ENCODE measurements around the gene ZBTB24.

Gene ZBTB24

DNA sequence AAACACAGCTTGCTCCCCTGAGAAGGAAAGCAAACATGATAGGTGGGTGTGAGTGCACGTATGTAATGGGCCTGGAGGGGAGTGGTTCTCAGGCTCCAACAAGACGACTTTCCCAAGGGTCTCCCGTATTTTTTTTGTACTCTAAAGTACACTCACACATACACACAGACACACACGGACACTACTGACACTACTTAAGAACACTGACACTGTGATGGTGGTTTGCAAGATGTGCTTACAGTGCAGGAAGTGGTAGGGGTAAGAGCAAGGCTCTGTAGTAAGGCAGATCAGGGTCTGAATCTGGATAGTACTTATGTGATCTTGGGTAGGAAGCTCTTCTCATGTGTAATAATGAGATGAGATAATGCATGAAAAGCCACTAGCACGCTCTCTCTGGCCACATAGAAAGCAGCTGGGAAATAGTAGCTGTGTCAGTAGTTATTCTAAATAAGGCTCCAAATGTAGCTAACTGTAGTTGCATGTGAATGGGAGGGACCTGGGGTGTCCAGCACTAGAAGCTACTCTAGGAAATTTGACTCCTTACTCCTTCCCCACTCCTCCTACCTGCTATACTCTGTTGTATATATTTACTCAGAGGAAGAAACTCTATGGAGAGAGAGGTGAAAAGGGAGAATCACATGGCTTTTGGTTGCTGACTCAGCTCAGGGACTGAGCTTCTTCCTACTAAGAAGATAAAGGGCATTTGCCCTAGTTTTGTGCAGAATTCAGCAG is 8.4 kb upstream of the ZBTB24 start:
- ChIA-PET POLR2A (ENCODE audit: low non-redundant PET) (no interaction called here), CTCF (interaction anchor here (0.6 kb wide), 1 partner anchor 108 kb away, joined by 5 read pairs; no protein-coding TSS in a partner anchor)
- no peak for DNase-seq (ENCODE audit: low spot score)
- TF ChIP-seq CTCF (conservative IDR thresholded peaks at IDR 0.05; ENCODE audit: low read depth): no peak
- H3K27ac ChIP-seq: no peak overlapping the region

- TF ChIP-seq CTCF (conservative IDR thresholded peaks at IDR 0.05; ENCODE audit: low read depth): no peak
- no peak for DNase-seq (ENCODE audit: low spot score)
- no peak overlapping the region for H3K27ac ChIP-seq
- ChIA-PET CTCF (interaction anchor here (0.6 kb wide), 1 partner anchor 108 kb away, joined by 5 read pairs; no protein-coding TSS in a partner anchor), POLR2A (ENCODE audit: low non-redundant PET) (no interaction called here)
Observed at GRCh38 chr6:109490713-109491112, 7.7 kb upstream of the ZBTB24 start.

DNA sequence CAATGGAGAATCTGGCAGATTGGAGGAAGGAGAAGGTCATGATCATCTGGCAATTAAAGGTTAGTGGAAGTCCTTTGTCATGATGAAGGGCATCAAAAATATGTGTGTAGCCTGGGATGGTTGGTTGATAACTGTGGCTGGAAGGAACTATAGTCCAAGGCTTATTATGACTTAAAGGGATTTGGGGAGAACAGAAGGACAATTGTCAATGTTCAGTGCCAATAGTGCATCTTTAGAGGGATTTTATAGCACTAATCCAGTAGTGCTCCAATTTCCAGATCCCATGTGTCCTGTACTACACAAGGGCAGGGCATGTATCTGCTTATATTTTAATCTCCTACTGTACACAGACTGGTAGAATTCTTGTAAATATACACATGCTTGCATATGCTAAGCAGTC is 5.0 kb upstream of the ZBTB24 start:
- CTCF ChIA-PET: interaction anchor here (0.6 kb wide), 1 partner anchor 788 kb away, joined by 3 read pairs; no protein-coding TSS in a partner anchor
- no peak overlapping the region for H3K27ac ChIP-seq
- POLR2A ChIA-PET (ENCODE audit: low non-redundant PET): no interaction called here
- no peak for DNase-seq (ENCODE audit: low spot score)
- TF ChIP-seq CTCF (conservative IDR thresholded peaks at IDR 0.05; ENCODE audit: low read depth): no peak

DNA sequence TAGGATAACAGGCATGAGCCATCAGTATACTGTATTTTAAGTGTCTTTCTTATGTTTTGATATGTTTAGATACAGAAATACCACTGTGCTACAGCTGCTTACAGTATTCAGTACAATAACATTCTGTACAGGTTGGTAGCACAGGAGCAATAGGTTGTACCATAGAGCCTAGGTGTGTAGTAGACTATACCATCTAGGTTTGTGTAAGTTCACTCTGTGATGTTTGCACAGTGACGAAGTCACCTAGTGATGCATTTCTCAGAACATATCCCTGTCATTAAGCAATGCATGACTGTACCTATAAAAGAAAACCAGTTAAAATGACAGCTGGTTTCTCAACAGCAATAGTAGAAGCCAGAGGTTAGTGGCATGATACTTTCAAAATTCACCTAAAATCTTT is 3.0 kb upstream of the ZBTB24 start:
- ChIA-PET POLR2A (ENCODE audit: low non-redundant PET) (no interaction called here), CTCF (interaction anchor here (0.5 kb wide), 1 partner anchor 382 kb away, joined by 5 read pairs; no protein-coding TSS in a partner anchor)
- DNase-seq (ENCODE audit: low spot score): no peak
- no peak for TF ChIP-seq CTCF (conservative IDR thresholded peaks at IDR 0.05; ENCODE audit: low read depth)
- no peak overlapping the region for H3K27ac ChIP-seq

GRCh38 chr6:109485266-109485935 is 2.4 kb upstream of the ZBTB24 start:
- no peak for TF ChIP-seq CTCF (conservative IDR thresholded peaks at IDR 0.05; ENCODE audit: low read depth)
- no peak overlapping the region for H3K27ac ChIP-seq
- POLR2A ChIA-PET (ENCODE audit: low non-redundant PET): no interaction called here
- CTCF ChIA-PET: interaction anchor here (0.5 to 0.7 kb wide), 2 partner anchors 56 to 382 kb away, joined by 3 to 5 read pairs; no protein-coding TSS in a partner anchor
- DNase-seq (ENCODE audit: low spot score): no peak

GRCh38 chr6:109484122-109484521 is 1.1 kb upstream of the ZBTB24 start:
- POLR2A ChIA-PET (ENCODE audit: low non-redundant PET): no interaction called here
- no peak overlapping the region for H3K27ac ChIP-seq
- no peak for TF ChIP-seq CTCF (conservative IDR thresholded peaks at IDR 0.05; ENCODE audit: low read depth)

More at GRCh38 chr6:109484122-109484521, 1.1 kb upstream of the ZBTB24 start:
- CTCF ChIA-PET: interaction anchor here (0.5 kb wide), 2 partner anchors 90 to 1219 kb away, joined by 3 to 7 read pairs; no protein-coding TSS in a partner anchor
- DNase-seq (ENCODE audit: low spot score): no peak

All from RWPE1 (cell line).